CD4-positive, CD25-positive, alpha-beta regulatory T cell (primary cell): ENCODE results near the gene SEC24C. TPM values are rescaled to one million over a fixed set of nuclear protein-coding genes. Genes with fewer than 3 reads are reported as not detected.

Experiments used
- ATAC-seq, 2 donors: fragments of 150-1000 bp; cut with Tn5 transposase; one replicate each; pipeline ENCODE4 v1.10.0; 2021; ENCODE audit warnings: low read depth in 2 of 2, moderate number of reproducible peaks in 2 of 2, moderate library complexity in 1 of 2
- DNase-seq, 3 donors: peaks; one replicate each; pipeline versions ENCODE4 v3.0.0 to v3.0.0-alpha.2; 2012 to 2022; ENCODE audit warnings: mixed read lengths in 1 of 3
- H3K27ac ChIP-seq: one replicate; pipeline ENCODE4 v1.7.0; 2013; ENCODE audit warnings: mild to moderate bottlenecking, low read length; ENCODE audit not compliant: insufficient read depth, poor library complexity, severe bottlenecking
- H3K27me3 ChIP-seq: one replicate; pipeline ENCODE4 v1.7.0; 2013; ENCODE audit warnings: low read length; ENCODE audit not compliant: control insufficient read depth, insufficient read depth
- H3K36me3 ChIP-seq: one replicate; pipeline ENCODE4 v1.7.0; 2013; ENCODE audit warnings: mild to moderate bottlenecking, low read length, moderate library complexity; ENCODE audit not compliant: control insufficient read depth, insufficient read depth
- H3K4me1 ChIP-seq: 2 replicates; pipeline ENCODE4 v1.7.0; 2013; ENCODE audit warnings: mild to moderate bottlenecking, low read length; ENCODE audit not compliant: insufficient read depth, control insufficient read depth, poor library complexity, severe bottlenecking
- H3K4me3 ChIP-seq: one replicate; pipeline ENCODE4 v1.7.0; 2013; ENCODE audit warnings: low read depth, mild to moderate bottlenecking, low read length, moderate library complexity
- H3K9me3 ChIP-seq, 2 experiments: 1 replicate in 1 of 2; 2 replicates in 1 of 2; pipeline ENCODE4 v1.7.0; 2013; ENCODE audit warnings: low read length in 2 of 2, mild to moderate bottlenecking in 1 of 2, moderate library complexity in 1 of 2; ENCODE audit not compliant: control insufficient read depth in 2 of 2
- H3K27ac Mint-ChIP-seq, 3 donors: one replicate each; pipeline ENCODE4 v1.8.0; 2020 to 2022; ENCODE audit warnings: mild to moderate bottlenecking in 3 of 3, mixed read lengths in 3 of 3, moderate library complexity in 2 of 3
- H3K27me3 Mint-ChIP-seq: one replicate; pipeline ENCODE4 v1.8.0; 2022; ENCODE audit warnings: mild to moderate bottlenecking, mixed read lengths
- H3K36me3 Mint-ChIP-seq: one replicate; pipeline ENCODE4 v1.8.0; 2020; ENCODE audit warnings: mixed read lengths
- H3K4me1 Mint-ChIP-seq, 4 donors: one replicate each; pipeline ENCODE4 v1.8.0; 2020 to 2022; ENCODE audit warnings: mixed read lengths in 4 of 4, mild to moderate bottlenecking in 1 of 4
- H3K4me3 Mint-ChIP-seq, 4 donors: one replicate each; pipeline ENCODE4 v1.8.0; 2020 to 2022; ENCODE audit warnings: mild to moderate bottlenecking in 4 of 4, mixed read lengths in 4 of 4, moderate library complexity in 3 of 4
- H3K9me3 Mint-ChIP-seq, 7 donors: one replicate each; pipeline ENCODE4 v1.8.0; 2020 to 2022; ENCODE audit warnings: mixed read lengths in 7 of 7, mild to moderate bottlenecking in 3 of 7, moderate library complexity in 2 of 7
- polyA plus RNA-seq, 4 donors: library from polyadenylated mRNA; unstranded; fragments of 300-500 nt; fragmentation: Illumina TruSeq; gene quantifications; one replicate each; pipeline ENCODE4 v1.2.3, GENCODE V29; 2021
- total RNA-seq: library from RNA; stranded (reverse); gene quantifications from one replicate; pipeline ENCODE4 v1.2.3, GENCODE V29; 2022

SEC24C gene
- total and polyA plus RNA-seq, 5 donors from 2014 or later: 30.2 to 78.2 (median 39.3) TPM

- peaks cover 0 to 39% (median 23%) of the 10 kb centered on the region in 4 donors for H3K4me1 Mint-ChIP-seq
- Histone ChIP-seq H3K4me3 (no peak overlapping the region), H3K4me1 (peaks cover 22% of the 10 kb centered on the region), H3K9me3 (no peaks in the 10 kb centered on the region), H3K36me3 (peaks cover 47% of the 10 kb centered on the region), H3K27ac (peak overlapping the region; percentile 60), H3K27me3 (no peaks in the 10 kb centered on the region)
- DNase-seq (no peak), ATAC-seq (no peak)
- peak overlapping the region; percentile 52 to 87 (median 79) for H3K27ac Mint-ChIP-seq
- no peaks in the 10 kb centered on the region for H3K9me3 Mint-ChIP-seq
- peaks cover 44% of the 10 kb centered on the region for H3K36me3 Mint-ChIP-seq
- peaks cover 1% of the 10 kb centered on the region for H3K27me3 Mint-ChIP-seq
- H3K4me3 Mint-ChIP-seq: peak overlapping the region in 3 of 4 donors; percentile 56 to 79 (median 71)
Measured at GRCh38 chr10:73812657-73813056, 68.5 kb downstream of the SEC24C start.

DNA sequence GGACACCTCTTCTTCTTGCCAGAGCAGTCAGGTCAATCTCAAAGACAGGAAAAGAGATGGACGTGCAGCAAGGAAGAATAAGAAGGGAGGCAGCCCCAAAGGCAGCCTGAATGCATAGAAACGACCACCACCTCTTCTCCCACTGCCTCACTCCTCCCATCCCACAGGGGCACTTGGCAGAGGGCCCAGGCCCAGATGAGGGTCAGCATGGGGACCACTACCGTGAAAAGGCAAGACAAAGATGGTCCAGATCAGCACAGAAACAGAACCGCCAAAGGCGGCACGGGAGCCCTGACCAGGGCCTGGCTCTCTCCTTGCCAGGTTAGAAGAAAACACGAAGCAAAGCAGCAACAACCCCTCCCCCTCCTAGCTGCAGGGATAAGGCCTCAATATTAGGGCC is 69.2 kb downstream of the SEC24C start:
- ATAC-seq (no peak), DNase-seq (no peak)
- Histone ChIP-seq H3K4me1 (peaks cover 16% of the 10 kb centered on the region), H3K27ac (no peak overlapping the region), H3K36me3 (peaks cover 47% of the 10 kb centered on the region), H3K9me3 (no peaks in the 10 kb centered on the region), H3K4me3 (no peak overlapping the region), H3K27me3 (no peaks in the 10 kb centered on the region)
- Mint-ChIP-seq H3K4me1 (peaks cover 0 to 32% (median 20%) of the 10 kb centered on the region in 4 donors), H3K27me3 (no peaks in the 10 kb centered on the region), H3K36me3 (peaks cover 47% of the 10 kb centered on the region), H3K4me3 (peak overlapping the region in 2 of 4 donors; percentile 71 to 79), H3K27ac (peak overlapping the region in 2 of 3 donors; percentile 51 to 79), H3K9me3 (no peaks in the 10 kb centered on the region)

DNA sequence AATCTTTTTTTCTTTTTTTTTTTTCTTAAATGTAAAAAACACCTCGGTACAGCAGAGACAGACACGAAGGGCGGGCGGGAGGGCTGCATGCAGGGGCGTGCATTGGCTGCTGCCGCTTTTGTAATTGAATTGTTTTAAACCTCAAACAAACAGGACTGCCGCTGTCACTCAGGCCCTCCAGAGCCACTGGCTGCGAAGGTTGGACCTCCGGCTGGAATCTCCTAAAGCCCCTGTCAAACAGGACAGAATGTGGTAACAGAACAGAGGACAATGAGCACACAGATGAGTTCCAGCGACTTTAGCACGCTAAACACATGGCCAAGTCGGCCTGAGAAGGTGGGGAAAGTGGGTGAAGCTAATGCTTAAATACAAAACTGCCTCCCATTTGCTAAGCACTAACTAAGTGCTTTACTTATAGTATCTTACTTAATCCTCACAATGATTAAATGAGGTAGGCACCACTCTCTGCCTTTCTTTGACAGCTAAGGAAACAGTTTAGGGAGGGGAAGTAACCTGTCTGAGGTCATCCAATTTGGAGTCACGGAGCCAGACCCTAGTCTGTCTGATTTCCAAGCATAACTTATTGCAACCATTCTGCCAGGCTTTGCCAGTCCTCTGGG is 70.2 kb downstream of the SEC24C start:
- ATAC-seq (no peak), DNase-seq (no peak)
- Histone ChIP-seq H3K36me3 (peaks cover 41% of the 10 kb centered on the region), H3K4me3 (no peak overlapping the region), H3K27me3 (no peaks in the 10 kb centered on the region), H3K9me3 (no peaks in the 10 kb centered on the region), H3K4me1 (peaks cover 14% of the 10 kb centered on the region), H3K27ac (no peak overlapping the region)
- peaks cover 0 to 21% (median 10%) of the 10 kb centered on the region in 4 donors for H3K4me1 Mint-ChIP-seq
- no peaks in the 10 kb centered on the region for H3K9me3 Mint-ChIP-seq
- no peak overlapping the region for H3K27ac Mint-ChIP-seq
- no peak overlapping the region for H3K4me3 Mint-ChIP-seq
- H3K27me3 Mint-ChIP-seq: no peaks in the 10 kb centered on the region
- H3K36me3 Mint-ChIP-seq: peaks cover 39% of the 10 kb centered on the region

DNA sequence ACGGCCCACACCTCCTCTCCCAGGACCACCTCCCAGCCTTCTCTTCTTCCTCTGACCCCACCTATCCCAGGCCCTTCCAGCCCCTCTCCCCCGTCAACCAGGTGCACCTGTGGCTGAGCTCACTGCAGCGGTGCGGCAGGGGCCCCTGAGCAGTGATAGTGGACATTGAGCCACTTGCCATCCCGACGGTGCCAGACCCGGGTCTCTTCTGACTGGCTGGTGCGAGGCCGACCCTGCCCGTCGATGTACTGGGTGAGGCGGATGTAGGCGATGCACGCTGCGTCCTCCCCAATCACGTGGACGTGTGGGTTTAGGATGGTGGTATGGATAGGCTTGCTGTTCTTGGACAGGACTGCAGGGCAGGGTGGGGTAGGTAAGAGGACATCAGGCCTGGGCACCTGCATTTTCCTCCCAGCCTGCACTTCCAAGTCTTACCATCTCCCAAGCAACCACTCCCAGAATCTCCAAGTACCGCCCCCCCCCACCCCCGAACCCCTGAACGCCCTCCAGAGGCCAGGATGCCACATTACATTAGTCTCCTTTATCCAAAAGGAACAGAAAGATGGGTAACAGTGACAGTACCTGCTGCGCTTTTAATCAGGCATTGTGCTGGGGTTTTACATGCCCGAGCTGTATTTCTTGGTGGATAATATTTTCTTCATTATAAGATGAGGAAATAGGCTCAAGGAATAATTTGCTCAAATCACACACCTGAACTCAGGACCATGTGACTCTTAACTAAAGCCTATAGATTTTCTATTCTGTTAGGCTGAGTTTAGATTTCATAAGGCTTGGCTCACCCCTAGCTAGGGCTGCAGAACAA is 70.9 kb downstream of the SEC24C start:
- Histone ChIP-seq H3K36me3 (peaks cover 41% of the 10 kb centered on the region), H3K9me3 (no peaks in the 10 kb centered on the region), H3K4me3 (no peak overlapping the region), H3K4me1 (peaks cover 8% of the 10 kb centered on the region), H3K27me3 (no peaks in the 10 kb centered on the region), H3K27ac (no peak overlapping the region)
- no peak for ATAC-seq
- no peaks in the 10 kb centered on the region for H3K9me3 Mint-ChIP-seq
- peaks cover 0 to 14% (median 5%) of the 10 kb centered on the region in 4 donors for H3K4me1 Mint-ChIP-seq
- H3K4me3 Mint-ChIP-seq: no peak overlapping the region
- peak overlapping the region in 1 of 3 donors; percentile 21 for H3K27ac Mint-ChIP-seq
- no peak for DNase-seq
- no peaks in the 10 kb centered on the region for H3K27me3 Mint-ChIP-seq
- H3K36me3 Mint-ChIP-seq: peaks cover 39% of the 10 kb centered on the region

DNA sequence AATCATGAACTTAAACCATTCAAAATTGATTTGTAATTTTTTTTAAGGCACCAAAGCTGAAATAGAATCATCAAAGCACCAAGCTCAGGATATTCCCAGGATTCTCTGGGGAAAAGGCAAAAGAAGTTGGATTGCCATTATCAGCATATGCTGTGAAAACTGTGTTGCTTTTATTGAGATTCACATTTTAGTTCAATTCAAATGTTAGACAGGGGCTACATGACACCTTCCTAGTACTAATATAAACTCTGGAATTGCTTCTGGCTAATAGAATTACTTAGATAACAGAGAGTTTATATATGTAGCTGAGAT is 71.5 kb downstream of the SEC24C start:
- peaks cover 41% of the 10 kb centered on the region for H3K36me3 ChIP-seq
- H3K36me3 Mint-ChIP-seq: peaks cover 36% of the 10 kb centered on the region
- H3K4me1 ChIP-seq: peaks cover 2% of the 10 kb centered on the region
- no peaks in the 10 kb centered on the region for H3K9me3 ChIP-seq
- H3K9me3 Mint-ChIP-seq: no peaks in the 10 kb centered on the region
- DNase-seq (no peak), ATAC-seq (no peak)
- H3K4me1 Mint-ChIP-seq: peaks cover 0 to 8% (median 0%) of the 10 kb centered on the region in 4 donors
- H3K4me3 Mint-ChIP-seq: no peak overlapping the region
- no peak overlapping the region for H3K27ac ChIP-seq
- H3K27me3 ChIP-seq: no peaks in the 10 kb centered on the region
- no peaks in the 10 kb centered on the region for H3K27me3 Mint-ChIP-seq
- H3K27ac Mint-ChIP-seq: peak overlapping the region in 1 of 3 donors; percentile 21
- no peak overlapping the region for H3K4me3 ChIP-seq

DNA sequence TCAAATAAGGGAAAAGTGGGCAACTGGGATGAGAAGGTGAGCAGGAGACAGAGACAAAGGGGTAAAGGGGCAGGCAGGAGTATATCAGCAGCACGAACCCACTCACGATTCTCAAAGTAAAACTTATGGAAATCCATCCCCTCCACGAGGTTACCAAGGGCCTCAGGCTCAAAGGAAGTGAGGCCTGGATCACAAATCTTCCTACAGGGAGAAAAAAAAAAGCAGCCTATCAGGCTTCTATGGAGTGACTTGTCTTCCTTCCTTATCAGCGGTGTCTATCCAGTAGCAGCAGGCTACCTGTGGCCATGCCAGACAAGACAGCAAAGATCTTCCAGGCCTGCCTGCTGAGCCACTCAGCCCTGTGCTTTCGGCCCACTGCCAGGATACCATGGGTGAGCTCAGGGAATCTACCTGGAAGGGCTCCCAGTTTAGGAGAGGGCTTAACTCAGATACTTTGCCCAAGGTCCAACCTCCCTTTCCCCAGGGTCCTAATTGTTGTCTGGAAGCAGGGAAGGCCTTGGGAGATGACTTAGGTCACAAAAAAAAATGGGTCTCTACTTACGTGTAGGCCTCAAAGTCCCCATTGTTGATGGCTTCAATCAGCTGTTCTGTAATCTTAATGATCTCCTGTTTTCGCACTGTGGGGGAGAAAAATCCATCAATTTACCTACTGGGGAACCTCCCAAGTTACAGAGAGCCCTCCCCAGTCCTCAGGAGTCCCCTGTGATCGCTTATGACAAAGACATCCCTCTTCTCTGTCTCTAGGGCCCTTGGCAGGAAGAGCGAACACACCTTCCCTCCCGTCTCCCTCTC is 73.0 kb downstream of the SEC24C start:
- Histone ChIP-seq H3K4me1 (no peaks in the 10 kb centered on the region), H3K9me3 (no peaks in the 10 kb centered on the region), H3K36me3 (peaks cover 51% of the 10 kb centered on the region), H3K27ac (no peak overlapping the region), H3K4me3 (no peak overlapping the region), H3K27me3 (no peaks in the 10 kb centered on the region)
- ATAC-seq (no peak), DNase-seq (no peak)
- Mint-ChIP-seq H3K4me3 (no peak overlapping the region), H3K4me1 (peaks cover 0 to 10% (median 0%) of the 10 kb centered on the region in 4 donors), H3K27ac (peak overlapping the region in 1 of 3 donors; percentile 50), H3K9me3 (no peaks in the 10 kb centered on the region), H3K36me3 (peaks cover 40% of the 10 kb centered on the region), H3K27me3 (no peaks in the 10 kb centered on the region)

DNA sequence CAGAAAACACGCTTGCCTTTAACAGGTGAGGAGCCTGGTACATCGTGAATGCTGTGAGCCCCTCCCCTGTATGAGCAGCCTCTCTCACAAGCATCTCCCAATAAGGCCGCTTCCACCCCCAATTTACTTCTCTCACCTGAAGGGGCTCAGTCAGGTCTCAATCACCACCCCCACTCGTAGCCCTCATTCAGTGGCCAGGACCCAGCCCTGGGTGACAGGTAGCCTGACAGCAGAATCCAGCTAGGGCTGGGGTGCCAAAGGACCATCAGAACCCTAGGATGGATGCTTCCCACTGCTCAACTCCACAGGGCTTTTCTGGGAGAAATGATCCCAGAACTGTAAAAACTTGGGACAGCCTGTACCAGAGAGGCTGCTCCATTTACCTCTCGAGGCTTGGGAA is 73.7 kb downstream of the SEC24C start:
- Mint-ChIP-seq H3K27ac (no peak overlapping the region), H3K4me3 (no peak overlapping the region), H3K36me3 (peaks cover 41% of the 10 kb centered on the region), H3K9me3 (no peaks in the 10 kb centered on the region), H3K4me1 (peaks cover 0 to 8% (median 0%) of the 10 kb centered on the region in 4 donors), H3K27me3 (no peaks in the 10 kb centered on the region)
- H3K4me3 ChIP-seq: no peak overlapping the region
- peaks cover 55% of the 10 kb centered on the region for H3K36me3 ChIP-seq
- no peaks in the 10 kb centered on the region for H3K4me1 ChIP-seq
- ATAC-seq: no peak
- no peak for DNase-seq
- no peaks in the 10 kb centered on the region for H3K27me3 ChIP-seq
- no peaks in the 10 kb centered on the region for H3K9me3 ChIP-seq
- no peak overlapping the region for H3K27ac ChIP-seq
